Esophagus muscularis mucosa (tissue), 4 donors: ENCODE results near the gene ACVR1.

Experiments
- CTCF ChIP-seq, 3 experiments: fragments of 200-600 bp in 2 of 3; fragments of 450-650 bp in 1 of 3; sonication (generic) in 2 of 3; IDR thresholded peaks; one replicate each; pipeline ENCODE4 v1.5.1; 2017 to 2019; ENCODE audit warnings: antibody characterized with exemption in 3 of 3, mild to moderate bottlenecking in 2 of 3, moderate library complexity in 1 of 3
- EP300 ChIP-seq: sonication (generic); formaldehyde crosslinking; IDR thresholded peaks from one replicate; pipeline ENCODE4 v1.6.1; 2017; ENCODE audit warnings: antibody characterized with exemption
- POLR2A ChIP-seq: fragments of 450-650 bp; IDR thresholded peaks from one replicate; pipeline ENCODE4 v1.6.1; 2017; ENCODE audit warnings: antibody characterized with exemption, moderate library complexity, mild to moderate bottlenecking, low read depth
- POLR2AphosphoS5 ChIP-seq, 2 donors: sonication (generic); formaldehyde crosslinking; IDR thresholded peaks; one replicate each; pipeline ENCODE4 v1.6.1; 2017; ENCODE audit warnings: antibody characterized with exemption in 2 of 2

DNA sequence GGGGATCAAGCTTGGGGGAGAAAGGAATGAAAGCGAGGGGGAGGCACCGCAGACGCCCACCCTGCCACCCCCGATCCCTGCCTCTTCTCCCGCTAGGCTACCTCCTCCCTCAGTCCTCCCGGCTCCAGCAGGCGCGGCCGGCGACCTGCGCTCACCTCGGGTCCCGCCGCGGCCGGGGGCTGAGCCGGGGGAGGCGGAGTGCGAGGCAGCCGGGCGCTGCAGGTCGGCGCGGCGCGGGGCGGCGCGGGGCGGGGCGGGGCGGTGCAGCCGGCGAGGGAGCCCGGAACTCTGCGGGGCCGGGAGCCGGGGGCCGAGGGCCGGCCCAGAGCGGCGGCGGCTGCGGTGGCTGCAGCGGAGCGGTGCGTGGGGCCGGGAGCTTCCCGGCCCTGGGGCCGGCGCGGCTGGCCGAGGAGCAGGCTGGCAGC lies 477 bp downstream of the ACVR1 start:
- TF ChIP-seq CTCF (IDR thresholded peaks at IDR 0.05) (no peak), POLR2A (no peak), EP300 (no peak), POLR2AphosphoS5 (IDR thresholded peaks at IDR 0.05) (no peak)
